A549 (cell line): Measurements from ENCODE around the gene TMED5. TPM values are rescaled to one million over a fixed set of nuclear protein-coding genes. Genes with fewer than 3 reads are reported as not detected.

Source experiments
- ATAC-seq, 2 experiments: fragments of 200-7000 bp in 1 of 2; fragments of >200 bp in 1 of 2; cut with Nextera tagmentation in 1 of 2; cut with Tn5 transposase in 1 of 2; 3 replicates each; pipeline versions ENCODE4 v1.8.0 to v1.9.1; 2018 to 2020; ENCODE audit warnings: mild to moderate bottlenecking in 1 of 2, moderate library complexity in 1 of 2
- CTCF ChIA-PET: fragments of 300-600 bp; sonication (Branson Sonifier 250); formaldehyde crosslinking; extraction: SDS; loops from one replicate; lab custom pipeline; 2021; ENCODE audit warnings: antibody characterized with exemption, inconsistent platforms; lab: Yijun Ruan, JAX
- POLR2A ChIA-PET: fragments of 350-600 bp; formaldehyde crosslinking; extraction: SDS; loops from one replicate; lab custom pipeline; 2021; ENCODE audit warnings: antibody characterized with exemption, inconsistent platforms; lab: Yijun Ruan, JAX
- DNase-seq, 2 experiments: peaks; one replicate each; pipeline versions ENCODE4 v3.0.0 to v3.0.0-alpha.2; 2011 to 2016; ENCODE audit warnings: low read depth in 1 of 2, low spot score in 1 of 2
- FAIRE-seq: peaks from 2 replicates; lab custom pipeline; 2011; peaks lifted over from hg19 to GRCh38; lab: Jason Lieb, UNC
- H3K27ac ChIP-seq, 2 experiments: fragments of >200 bp; sonication (Bioruptor Twin); formaldehyde crosslinking; 3 replicates each; pipeline ENCODE4 v1.5.1; 2016 to 2017
- H3K4me1 ChIP-seq: fragments of >200 bp; sonication (Bioruptor Twin); formaldehyde crosslinking; 3 replicates; pipeline ENCODE4 v1.6.1; 2016
- H3K4me2 ChIP-seq: fragments of >200 bp; sonication (Bioruptor Twin); formaldehyde crosslinking; 3 replicates; pipeline ENCODE4 v1.6.1; 2016
- H3K4me3 ChIP-seq: fragments of >200 bp; sonication (Bioruptor Twin); formaldehyde crosslinking; 3 replicates; pipeline ENCODE4 v1.5.1; 2016
- H3K9me3 ChIP-seq: fragments of >200 bp; sonication (Bioruptor Twin); formaldehyde crosslinking; 3 replicates; pipeline ENCODE4 v1.6.1; 2016
- CBX2 ChIP-seq: fragments of 200-600 bp; sonication (generic); IDR thresholded peaks from 2 replicates; pipeline ENCODE4 v1.6.1; 2016; ENCODE audit warnings: low read depth, mild to moderate bottlenecking, borderline replicate concordance
- CBX8 ChIP-seq: fragments of 200-600 bp; sonication (generic); IDR thresholded peaks from 2 replicates; pipeline ENCODE4 v1.6.1; 2016
- CHD2 ChIP-seq: fragments of 150-350 bp; IDR thresholded peaks from 2 replicates; pipeline ENCODE4 v1.6.1; 2014; ENCODE audit warnings: low read length; ENCODE audit not compliant: partially characterized antibody
- CHD4 ChIP-seq: fragments of 200-600 bp; sonication (generic); IDR thresholded peaks from 2 replicates; pipeline ENCODE4 v1.6.1; 2016; ENCODE audit warnings: antibody characterized with exemption, mild to moderate bottlenecking, borderline replicate concordance
- CTCF ChIP-seq: fragments of >200 bp; sonication (Bioruptor Twin); formaldehyde crosslinking; IDR thresholded peaks from 3 replicates; pipeline ENCODE4 v1.5.1; 2016
- EHF ChIP-seq: fragments of 250-450 bp; sonication (Bioruptor Pico); IDR thresholded peaks from 2 replicates; pipeline ENCODE4 v1.5.0; 2020; ENCODE audit warnings: mild to moderate bottlenecking
- EP300 ChIP-seq, 2 experiments: fragments of >200 bp; sonication (Bioruptor Twin); formaldehyde crosslinking; IDR thresholded peaks; 2 replicates in 1 of 2; 3 replicates in 1 of 2; pipeline ENCODE4 v1.6.1; 2016 to 2017
- GATA3 ChIP-seq: IDR thresholded peaks from 2 replicates; pipeline ENCODE4 v1.6.1; 2012; ENCODE audit warnings: borderline replicate concordance
- HDAC2 ChIP-seq: fragments of 200-600 bp; sonication (generic); IDR thresholded peaks from 2 replicates; pipeline ENCODE4 v1.6.1; 2016
- HEYL ChIP-seq: fragments of 250-450 bp; sonication (Bioruptor Pico); IDR thresholded peaks from 2 replicates; pipeline ENCODE4 v1.8.0; 2021; ENCODE audit warnings: mild to moderate bottlenecking, moderate library complexity
- HOXA7 ChIP-seq: fragments of 250-450 bp; sonication (Bioruptor Pico); IDR thresholded peaks from 2 replicates; pipeline ENCODE4 v1.5.0; 2020; ENCODE audit warnings: mild to moderate bottlenecking, moderate library complexity
- KDM1A ChIP-seq: fragments of 200-600 bp; sonication (generic); IDR thresholded peaks from 2 replicates; pipeline ENCODE4 v1.6.1; 2016; ENCODE audit warnings: low read depth, mild to moderate bottlenecking
- MAFK ChIP-seq: fragments of 450-650 bp; IDR thresholded peaks from 2 replicates; pipeline ENCODE4 v1.6.1; 2014; ENCODE audit not compliant: partially characterized antibody
- NFE2L2 ChIP-seq: fragments of 150-350 bp; conservative IDR thresholded peaks from 2 replicates; pipeline ENCODE4 v1.6.1; 2014; ENCODE audit warnings: low read length
- NR3C1 ChIP-seq: fragments of >200 bp; sonication (Bioruptor Twin); formaldehyde crosslinking; IDR thresholded peaks from 3 replicates; pipeline ENCODE4 v1.6.1; 2017
- POLR2AphosphoS2 ChIP-seq: conservative IDR thresholded peaks from 2 replicates; pipeline ENCODE4 v1.6.1; 2012; ENCODE audit warnings: low read length, improper control_type of control experiment, inconsistent platforms
- RARB ChIP-seq: fragments of 250-450 bp; sonication (Bioruptor Pico); IDR thresholded peaks from 2 replicates; pipeline ENCODE4 v1.8.0; 2021; ENCODE audit warnings: mild to moderate bottlenecking, moderate library complexity
- RCOR1 ChIP-seq: fragments of 150-350 bp; IDR thresholded peaks from 2 replicates; pipeline ENCODE4 v1.6.1; 2014; ENCODE audit warnings: antibody characterized with exemption, low read length, low read depth
- SMC3 ChIP-seq: fragments of >200 bp; sonication (Bioruptor Twin); formaldehyde crosslinking; IDR thresholded peaks from 3 replicates; pipeline ENCODE4 v1.6.1; 2018; ENCODE audit warnings: inconsistent platforms
- TFCP2L1 ChIP-seq: fragments of 250-450 bp; sonication (Bioruptor Pico); IDR thresholded peaks from 2 replicates; pipeline ENCODE4 v1.5.0; 2021; ENCODE audit warnings: mild to moderate bottlenecking
- TP53 ChIP-seq: fragments of 250-450 bp; sonication (Bioruptor Pico); IDR thresholded peaks from 2 replicates; pipeline ENCODE4 v1.5.0; 2021; ENCODE audit warnings: mild to moderate bottlenecking, moderate library complexity
- WGBS: methylation state at CpG from one replicate; pipeline ENCODE4 v1.1.6; 2017; ENCODE audit errors: missing lambda C conversion rate; 5-methylcytosine and 5-hydroxymethylcytosine counted together
- polyA plus RNA-seq, 4 experiments: library from polyadenylated mRNA; depleted of rRNA in 3 of 4; stranded (reverse); fragments of >200 nt; fragmentation: RNase III in 1 of 4; extraction: RNeasy Plus Mini Kit Qiagen cat#74134 plus additional on column Dnase treatment in 1 of 4; gene quantifications; 2 replicates in 3 of 4; 3 replicates in 1 of 4; pipeline ENCODE4 v1.2.3, GENCODE V29; 2011 to 2017
- TF ChIP-seq, protein P1 (sequence below): IDR thresholded peaks from 2 replicates; pipeline ENCODE4 v1.6.1; 2012; ENCODE audit warnings: low read depth, borderline replicate concordance
- TF ChIP-seq, protein P2 (sequence below): fragments of 250-450 bp; sonication (Bioruptor Pico); IDR thresholded peaks from 2 replicates; pipeline ENCODE4 v1.5.0; 2020; ENCODE audit warnings: low read depth, mild to moderate bottlenecking, moderate library complexity

TMED5 gene
- polyA plus RNA-seq, 2 of the 4 experiments (the other 2 are of a cell fraction) = 40.4 to 70.7 TPM

DNA sequence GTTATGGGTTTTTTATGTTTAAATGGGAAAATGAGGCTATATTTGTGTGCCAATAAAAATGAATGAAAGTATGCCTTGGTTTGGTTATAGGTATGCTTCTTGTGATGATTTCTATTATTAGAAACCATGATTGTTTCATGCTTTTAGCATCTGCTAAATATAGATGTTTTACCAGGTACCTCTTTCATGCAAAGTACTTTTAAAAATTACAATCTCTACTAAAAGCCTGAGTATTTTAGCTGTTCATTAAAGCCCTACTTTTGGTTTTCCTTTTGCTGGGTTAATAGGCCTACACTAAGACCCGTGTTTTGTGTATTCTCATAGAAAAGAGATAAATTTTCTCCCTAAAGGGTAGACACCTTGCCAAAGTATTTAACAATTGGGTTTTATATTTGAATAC, 69.1 kb downstream of the TMED5 start:
- DNase-seq = no peak
- peaks cover 26% of the 10 kb centered on the region for H3K4me1 ChIP-seq
- H3K27ac ChIP-seq = no peak overlapping the region
- no peak for ATAC-seq
- H3K4me2 ChIP-seq = peak overlapping the region; percentile 23; the same call in 1 of the 3 replicates
- no peak overlapping the region for H3K4me3 ChIP-seq
- no peak for TF ChIP-seq NFE2L2
- TF ChIP-seq EP300 (IDR thresholded peaks at IDR 0.05) = no peak
- no peak for TF ChIP-seq HOXA7 (CRISPR knock-in tag)
- no peak for TF ChIP-seq POLR2AphosphoS2
- no peak for TF ChIP-seq MAFK
- TF ChIP-seq, protein P1, sequence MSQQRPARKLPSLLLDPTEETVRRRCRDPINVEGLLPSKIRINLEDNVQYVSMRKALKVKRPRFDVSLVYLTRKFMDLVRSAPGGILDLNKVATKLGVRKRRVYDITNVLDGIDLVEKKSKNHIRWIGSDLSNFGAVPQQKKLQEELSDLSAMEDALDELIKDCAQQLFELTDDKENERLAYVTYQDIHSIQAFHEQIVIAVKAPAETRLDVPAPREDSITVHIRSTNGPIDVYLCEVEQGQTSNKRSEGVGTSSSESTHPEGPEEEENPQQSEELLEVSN = no peak
- no peak for TF ChIP-seq TFCP2L1 (CRISPR knock-in tag)
- TF ChIP-seq TP53 (CRISPR knock-in tag) = no peak
- TF ChIP-seq HEYL = no peak
- no peak for TF ChIP-seq CBX2
- TF ChIP-seq GATA3 = no peak
- TF ChIP-seq RARB (CRISPR knock-in tag) = no peak
- no peak for TF ChIP-seq SMC3
- no peak for TF ChIP-seq HDAC2
- no peak for TF ChIP-seq RCOR1
- TF ChIP-seq, protein P2, sequence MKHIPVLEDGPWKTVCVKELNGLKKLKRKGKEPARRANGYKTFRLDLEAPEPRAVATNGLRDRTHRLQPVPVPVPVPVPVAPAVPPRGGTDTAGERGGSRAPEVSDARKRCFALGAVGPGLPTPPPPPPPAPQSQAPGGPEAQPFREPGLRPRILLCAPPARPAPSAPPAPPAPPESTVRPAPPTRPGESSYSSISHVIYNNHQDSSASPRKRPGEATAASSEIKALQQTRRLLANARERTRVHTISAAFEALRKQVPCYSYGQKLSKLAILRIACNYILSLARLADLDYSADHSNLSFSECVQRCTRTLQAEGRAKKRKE (CRISPR knock-in tag) = no peak
- WGBS = 97% methylated on average over 1 of the region's 1 CpG
- ChIA-PET POLR2A (no interaction called here), CTCF (no interaction called here)
- no peak for FAIRE-seq
- H3K9me3 ChIP-seq = peaks cover 14% of the 10 kb centered on the region; the same call in 2 of the 3 replicates

DNA sequence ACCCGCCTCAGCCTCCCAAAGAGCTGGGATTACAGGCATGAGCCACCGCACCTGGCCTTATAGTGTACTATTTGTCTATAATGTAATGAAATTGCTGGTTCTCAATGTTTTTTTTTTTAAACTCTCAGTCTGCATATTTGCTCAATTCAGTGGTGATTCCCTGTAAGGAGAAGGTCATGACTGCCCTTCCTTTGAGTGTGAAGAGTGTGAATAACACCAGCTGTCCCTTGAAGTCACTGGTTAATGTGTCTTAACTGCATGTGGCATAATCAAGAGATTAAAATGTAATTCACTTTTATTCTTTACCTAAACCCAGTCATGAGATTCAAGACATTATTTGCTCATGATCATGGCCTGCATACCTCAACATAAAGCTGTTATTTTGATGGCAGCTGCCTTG, 70.6 kb downstream of the TMED5 start:
- peaks cover 14% of the 10 kb centered on the region; the same call in 2 of the 3 replicates for H3K9me3 ChIP-seq
- no peak for TF ChIP-seq CBX8
- no peak for TF ChIP-seq TP53 (CRISPR knock-in tag)
- no peak for TF ChIP-seq CHD4
- TF ChIP-seq NR3C1 = no peak
- no peak for TF ChIP-seq HOXA7 (CRISPR knock-in tag)
- no peak for TF ChIP-seq KDM1A
- TF ChIP-seq CHD2 = no peak
- TF ChIP-seq EHF (CRISPR knock-in tag) = no peak
- TF ChIP-seq, protein P2 (CRISPR knock-in tag) = no peak
- TF ChIP-seq HDAC2 = no peak
- no peak for TF ChIP-seq CTCF
- TF ChIP-seq POLR2AphosphoS2 = no peak
- H3K27ac ChIP-seq = no peak overlapping the region
- no peak for FAIRE-seq
- ATAC-seq = no peak
- H3K4me1 ChIP-seq = peaks cover 19% of the 10 kb centered on the region
- no peak overlapping the region for H3K4me2 ChIP-seq
- 94% methylated on average over 2 of the region's 2 CpGs for WGBS
- DNase-seq = no peak
- ChIA-PET CTCF (no interaction called here), POLR2A (no interaction called here)
- no peak overlapping the region for H3K4me3 ChIP-seq
